ENCODE results near the gene NOL4L.

The NOL4L gene

DNA sequence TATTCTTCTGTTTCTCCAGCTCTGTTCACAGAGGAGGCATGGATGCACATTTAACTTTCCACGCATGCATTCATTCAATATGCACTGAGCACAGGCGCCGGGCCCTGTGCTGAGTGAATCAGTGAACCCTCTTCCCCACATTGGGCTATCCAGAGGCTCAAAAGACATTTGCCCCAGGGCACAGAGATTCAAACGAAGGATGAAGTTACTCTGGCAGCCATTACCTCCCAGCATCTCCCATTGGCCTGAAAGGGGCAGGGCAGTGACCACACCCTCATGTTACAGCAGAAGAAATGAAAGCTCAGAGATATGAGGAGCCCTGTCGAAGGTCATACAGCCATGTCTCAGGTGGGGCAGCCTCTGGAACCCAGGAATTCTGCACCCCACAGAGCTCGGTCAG lies 26.7 kb upstream of the NOL4L start:
- no peak overlapping the region for H3K27ac ChIP-seq
- TF ChIP-seq, protein P1, sequence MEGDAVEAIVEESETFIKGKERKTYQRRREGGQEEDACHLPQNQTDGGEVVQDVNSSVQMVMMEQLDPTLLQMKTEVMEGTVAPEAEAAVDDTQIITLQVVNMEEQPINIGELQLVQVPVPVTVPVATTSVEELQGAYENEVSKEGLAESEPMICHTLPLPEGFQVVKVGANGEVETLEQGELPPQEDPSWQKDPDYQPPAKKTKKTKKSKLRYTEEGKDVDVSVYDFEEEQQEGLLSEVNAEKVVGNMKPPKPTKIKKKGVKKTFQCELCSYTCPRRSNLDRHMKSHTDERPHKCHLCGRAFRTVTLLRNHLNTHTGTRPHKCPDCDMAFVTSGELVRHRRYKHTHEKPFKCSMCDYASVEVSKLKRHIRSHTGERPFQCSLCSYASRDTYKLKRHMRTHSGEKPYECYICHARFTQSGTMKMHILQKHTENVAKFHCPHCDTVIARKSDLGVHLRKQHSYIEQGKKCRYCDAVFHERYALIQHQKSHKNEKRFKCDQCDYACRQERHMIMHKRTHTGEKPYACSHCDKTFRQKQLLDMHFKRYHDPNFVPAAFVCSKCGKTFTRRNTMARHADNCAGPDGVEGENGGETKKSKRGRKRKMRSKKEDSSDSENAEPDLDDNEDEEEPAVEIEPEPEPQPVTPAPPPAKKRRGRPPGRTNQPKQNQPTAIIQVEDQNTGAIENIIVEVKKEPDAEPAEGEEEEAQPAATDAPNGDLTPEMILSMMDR (conservative IDR thresholded peaks at IDR 0.05), result no peak
- TF ChIP-seq ZFX (IDR thresholded peaks at IDR 0.05), result no peak

DNA sequence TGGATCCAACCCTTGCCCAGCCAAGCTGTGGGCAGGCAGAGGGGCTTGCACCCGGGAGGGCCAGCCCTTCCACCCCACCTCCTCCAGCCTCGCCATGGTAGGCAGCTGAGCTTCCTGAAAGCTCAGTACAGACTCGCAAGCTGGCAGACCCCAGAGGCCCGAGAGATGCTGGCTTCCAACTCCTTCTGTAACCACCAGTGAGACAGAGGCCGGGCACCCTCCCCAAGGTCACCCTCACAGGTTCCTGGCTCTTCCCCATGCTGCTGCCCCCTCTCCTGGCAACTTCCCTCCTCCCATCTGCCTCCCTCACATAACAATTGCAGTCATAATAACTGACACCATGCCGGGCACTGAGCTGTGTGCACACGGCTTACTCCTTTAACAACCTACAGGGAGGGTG lies 26.2 kb upstream of the NOL4L start:
- TF ChIP-seq, protein P1 (conservative IDR thresholded peaks at IDR 0.05), result no peak
- no peak for TF ChIP-seq ZFX (IDR thresholded peaks at IDR 0.05)
- H3K27ac ChIP-seq, result no peak overlapping the region

DNA sequence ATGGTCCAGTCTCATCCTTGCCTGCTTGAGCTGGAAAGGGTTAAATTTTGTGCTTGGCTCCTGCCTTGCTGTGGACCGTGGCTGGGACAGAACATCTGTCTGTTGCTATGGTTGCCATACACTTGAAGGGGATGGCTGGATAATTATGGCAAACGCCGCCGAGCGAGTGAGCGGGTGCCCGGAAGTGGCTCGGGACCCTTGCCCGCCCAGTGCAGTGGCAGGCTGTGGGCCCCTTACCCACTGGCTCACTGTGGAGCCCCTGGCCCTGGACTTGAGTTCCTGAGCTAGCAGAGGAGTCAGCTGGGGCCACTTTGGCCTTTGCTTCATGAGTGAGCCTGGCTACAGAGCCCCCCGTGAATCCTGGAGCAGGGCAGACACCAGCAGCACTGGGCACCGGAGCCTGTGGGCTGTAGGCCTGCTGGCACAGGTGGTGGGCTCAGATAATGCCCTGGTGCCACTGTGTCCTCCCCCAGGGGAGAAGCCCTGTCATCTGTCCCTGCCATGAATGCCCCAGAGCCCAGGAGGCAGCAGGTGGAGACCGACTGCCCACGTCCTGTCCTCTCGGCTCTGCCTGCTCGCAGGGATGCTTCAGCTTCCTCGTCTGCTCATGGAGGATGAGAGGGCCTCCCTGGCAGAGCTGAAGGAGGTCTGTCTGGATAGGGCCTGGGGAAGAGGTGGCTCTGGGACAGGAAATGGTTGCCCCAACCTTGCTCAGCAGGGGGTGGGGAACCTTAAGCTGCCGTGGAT lies 25.5 kb upstream of the NOL4L start:
- no peak overlapping the region for H3K27ac ChIP-seq
- no peak for TF ChIP-seq ZFX (IDR thresholded peaks at IDR 0.05)
- TF ChIP-seq, protein P1 (conservative IDR thresholded peaks at IDR 0.05), result no peak

DNA sequence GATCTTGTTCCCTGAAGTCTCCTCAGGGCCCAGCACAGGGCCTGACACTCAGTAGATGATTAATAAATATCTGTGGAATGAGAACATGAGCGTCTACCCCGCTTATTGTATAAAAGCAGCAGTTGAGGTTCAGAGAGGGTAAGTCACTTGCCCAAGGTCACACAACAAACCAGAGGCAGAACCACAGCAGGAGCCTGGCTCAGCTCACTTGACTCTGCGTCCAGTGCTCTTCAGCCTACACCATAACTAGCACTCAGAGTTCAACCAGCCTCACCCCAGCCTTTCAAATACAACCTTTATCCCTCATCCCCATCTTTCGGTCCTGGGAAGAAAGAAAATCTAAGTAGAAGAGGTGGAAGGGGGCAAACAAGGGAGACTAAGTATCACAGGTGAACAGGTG lies 24.9 kb upstream of the NOL4L start:
- H3K27ac ChIP-seq, result no peak overlapping the region
- TF ChIP-seq ZFX (IDR thresholded peaks at IDR 0.05), result no peak
- TF ChIP-seq, protein P1 (conservative IDR thresholded peaks at IDR 0.05), result no peak

DNA sequence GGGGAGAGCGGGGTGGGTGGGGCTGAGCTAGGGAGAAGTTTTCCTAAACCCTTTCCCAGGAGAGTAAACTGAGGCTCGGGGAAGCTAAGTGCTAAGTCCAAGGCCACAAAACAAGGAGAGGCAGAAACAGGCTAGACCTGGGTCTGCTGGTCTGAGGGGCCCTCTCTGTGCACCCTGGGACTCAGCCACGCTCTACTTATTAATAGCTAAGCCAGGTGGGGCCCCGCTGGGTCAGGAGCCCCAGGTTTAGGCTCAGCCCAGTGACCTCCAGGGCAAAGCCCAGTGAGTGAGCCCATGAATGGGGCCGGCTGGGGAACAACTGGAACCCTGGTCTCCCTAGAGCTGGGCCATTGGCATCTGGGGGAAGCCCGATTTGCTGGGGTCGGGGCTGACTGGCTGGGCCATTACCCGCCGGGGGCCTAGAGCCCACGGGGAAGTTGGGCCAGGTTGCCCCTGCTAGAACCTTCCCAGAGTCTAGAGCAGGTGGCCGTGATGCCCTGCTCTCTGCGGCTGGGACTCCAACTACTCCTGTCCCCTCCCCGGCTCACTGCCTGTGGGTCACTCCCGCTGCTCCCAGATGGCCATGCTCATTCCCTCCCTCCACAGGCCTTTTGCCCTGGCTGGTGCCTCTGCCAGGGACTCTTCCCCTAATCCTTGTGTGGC lies 24.1 kb upstream of the NOL4L start:
- H3K27ac ChIP-seq, result no peak overlapping the region
- no peak for TF ChIP-seq ZFX (IDR thresholded peaks at IDR 0.05)
- TF ChIP-seq, protein P1 (conservative IDR thresholded peaks at IDR 0.05), result no peak

DNA sequence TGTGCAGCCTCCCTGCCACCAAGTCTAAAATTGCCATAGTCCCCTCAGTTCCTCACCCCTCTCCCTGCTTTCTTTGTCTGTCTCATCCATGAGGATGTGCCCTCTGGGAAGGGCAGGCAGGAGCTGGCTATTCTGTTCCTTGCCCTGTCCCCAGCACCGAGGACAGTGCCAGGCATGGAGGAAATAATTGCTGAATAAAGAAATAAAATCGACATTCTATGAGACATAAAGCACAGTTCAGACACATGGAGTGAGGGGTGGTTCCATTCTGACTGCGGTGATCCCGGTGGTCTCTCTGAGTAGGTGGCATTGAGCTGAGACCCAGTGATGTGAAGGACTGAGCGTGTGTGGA lies 23.5 kb upstream of the NOL4L start:
- TF ChIP-seq ZFX (IDR thresholded peaks at IDR 0.05), result no peak
- TF ChIP-seq, protein P1 (conservative IDR thresholded peaks at IDR 0.05), result no peak
- no peak overlapping the region for H3K27ac ChIP-seq

All from C4-2B (cell line).